B cell (primary cell): ENCODE measurements around the gene TRIP10.
"Not testable (repeated sequence)": the region's sequence is repeated elsewhere in the genome, so short reads cannot be mapped to it uniquely, and the experiment has no call there.

ENCODE experiments used
- EZH2 ChIP-seq: IDR thresholded peaks from 2 replicates; pipeline ENCODE4 v1.6.1; 2012; ENCODE audit warnings: borderline replicate concordance, low read depth, mild to moderate bottlenecking, moderate library complexity, low read length; ENCODE audit not compliant: insufficient read depth, poor library complexity, severe bottlenecking
- TF ChIP-seq, protein P1 (sequence below): fragments of 200-600 bp; IDR thresholded peaks from one replicate; pipeline ENCODE4 v1.8.0; 2022; ENCODE audit warnings: antibody characterized with exemption, mild to moderate bottlenecking

DNA sequence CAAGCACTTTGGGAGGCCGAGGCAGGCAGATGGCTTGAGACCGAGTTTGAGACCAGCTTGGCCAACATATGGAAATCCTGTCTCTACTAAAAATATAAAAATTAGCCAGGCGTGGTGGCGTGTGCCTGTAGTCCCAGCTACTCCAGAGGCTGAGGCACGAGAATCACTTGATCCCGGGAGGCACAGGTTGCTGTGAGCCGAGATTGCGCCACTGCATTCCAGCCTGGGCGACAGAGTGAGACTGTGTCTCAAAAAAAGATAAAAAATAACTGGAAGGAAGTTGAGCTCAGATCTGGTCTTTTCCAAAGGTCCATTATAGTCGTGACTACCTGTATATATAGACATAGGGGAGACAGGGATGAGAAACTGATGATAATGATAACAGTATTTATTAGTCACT lies 9.1 kb downstream of the TRIP10 start:
- TF ChIP-seq, protein P1, sequence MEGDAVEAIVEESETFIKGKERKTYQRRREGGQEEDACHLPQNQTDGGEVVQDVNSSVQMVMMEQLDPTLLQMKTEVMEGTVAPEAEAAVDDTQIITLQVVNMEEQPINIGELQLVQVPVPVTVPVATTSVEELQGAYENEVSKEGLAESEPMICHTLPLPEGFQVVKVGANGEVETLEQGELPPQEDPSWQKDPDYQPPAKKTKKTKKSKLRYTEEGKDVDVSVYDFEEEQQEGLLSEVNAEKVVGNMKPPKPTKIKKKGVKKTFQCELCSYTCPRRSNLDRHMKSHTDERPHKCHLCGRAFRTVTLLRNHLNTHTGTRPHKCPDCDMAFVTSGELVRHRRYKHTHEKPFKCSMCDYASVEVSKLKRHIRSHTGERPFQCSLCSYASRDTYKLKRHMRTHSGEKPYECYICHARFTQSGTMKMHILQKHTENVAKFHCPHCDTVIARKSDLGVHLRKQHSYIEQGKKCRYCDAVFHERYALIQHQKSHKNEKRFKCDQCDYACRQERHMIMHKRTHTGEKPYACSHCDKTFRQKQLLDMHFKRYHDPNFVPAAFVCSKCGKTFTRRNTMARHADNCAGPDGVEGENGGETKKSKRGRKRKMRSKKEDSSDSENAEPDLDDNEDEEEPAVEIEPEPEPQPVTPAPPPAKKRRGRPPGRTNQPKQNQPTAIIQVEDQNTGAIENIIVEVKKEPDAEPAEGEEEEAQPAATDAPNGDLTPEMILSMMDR: not testable (repeated sequence)
- not testable (repeated sequence) for TF ChIP-seq EZH2
